Suprapubic skin (tissue), 4 donors: Measurements from ENCODE around the gene VIT. TPM values are rescaled to one million over a fixed set of nuclear protein-coding genes. Genes with fewer than 3 reads are reported as not detected.

Experiments used
- DNase-seq, 2 donors: peaks; one replicate each; pipeline ENCODE4 v3.0.0-alpha.2; 2019; ENCODE audit warnings: low spot score in 2 of 2
- H3K27ac ChIP-seq: fragments of 200-600 bp; sonication (generic); one replicate; pipeline ENCODE4 v1.5.1; 2019
- H3K27me3 ChIP-seq: fragments of 200-600 bp; sonication (generic); one replicate; pipeline ENCODE4 v1.5.1; 2019
- H3K36me3 ChIP-seq: fragments of 200-600 bp; sonication (generic); one replicate; pipeline ENCODE4 v1.5.1; 2019
- H3K4me1 ChIP-seq: fragments of 200-600 bp; sonication (generic); one replicate; pipeline ENCODE4 v1.5.1; 2019
- H3K4me3 ChIP-seq: fragments of 200-600 bp; sonication (generic); one replicate; pipeline ENCODE4 v1.5.1; 2019; ENCODE audit warnings: mild to moderate bottlenecking
- H3K9me3 ChIP-seq: fragments of 200-600 bp; sonication (generic); one replicate; pipeline ENCODE4 v1.5.1; 2019
- CTCF ChIP-seq, 2 donors: fragments of 200-600 bp in 1 of 2; fragments of 450-650 bp in 1 of 2; sonication (generic) in 1 of 2; IDR thresholded peaks; one replicate each; pipeline ENCODE4 v1.5.1; 2016 to 2019; ENCODE audit warnings: antibody characterized with exemption in 2 of 2, mild to moderate bottlenecking in 1 of 2, moderate library complexity in 1 of 2
- EP300 ChIP-seq: sonication (generic); formaldehyde crosslinking; IDR thresholded peaks from one replicate; pipeline ENCODE4 v1.6.1; 2017; ENCODE audit warnings: antibody characterized with exemption
- POLR2A ChIP-seq, 2 donors: fragments of 450-650 bp; IDR thresholded peaks; one replicate each; pipeline ENCODE4 v1.6.1; 2017; ENCODE audit warnings: antibody characterized with exemption in 2 of 2, mild to moderate bottlenecking in 2 of 2, moderate library complexity in 2 of 2
- POLR2AphosphoS5 ChIP-seq, 3 donors: sonication (generic); formaldehyde crosslinking; IDR thresholded peaks; one replicate each; pipeline ENCODE4 v1.6.1; 2017; ENCODE audit warnings: antibody characterized with exemption in 3 of 3
- WGBS: methylation state at CpG from one replicate; pipeline ENCODE4 v1.1.5; 2018; 5-methylcytosine and 5-hydroxymethylcytosine counted together
- total RNA-seq, 4 donors: library from RNA; depleted of rRNA; stranded (reverse); fragments of >200 nt; gene quantifications; one replicate each; pipeline ENCODE4 v1.1.0, GENCODE V29; 2016

Gene VIT
- total RNA-seq, 4 donors from 2014 or later, result 5.6 to 9.8 (median 9.1) TPM

DNA sequence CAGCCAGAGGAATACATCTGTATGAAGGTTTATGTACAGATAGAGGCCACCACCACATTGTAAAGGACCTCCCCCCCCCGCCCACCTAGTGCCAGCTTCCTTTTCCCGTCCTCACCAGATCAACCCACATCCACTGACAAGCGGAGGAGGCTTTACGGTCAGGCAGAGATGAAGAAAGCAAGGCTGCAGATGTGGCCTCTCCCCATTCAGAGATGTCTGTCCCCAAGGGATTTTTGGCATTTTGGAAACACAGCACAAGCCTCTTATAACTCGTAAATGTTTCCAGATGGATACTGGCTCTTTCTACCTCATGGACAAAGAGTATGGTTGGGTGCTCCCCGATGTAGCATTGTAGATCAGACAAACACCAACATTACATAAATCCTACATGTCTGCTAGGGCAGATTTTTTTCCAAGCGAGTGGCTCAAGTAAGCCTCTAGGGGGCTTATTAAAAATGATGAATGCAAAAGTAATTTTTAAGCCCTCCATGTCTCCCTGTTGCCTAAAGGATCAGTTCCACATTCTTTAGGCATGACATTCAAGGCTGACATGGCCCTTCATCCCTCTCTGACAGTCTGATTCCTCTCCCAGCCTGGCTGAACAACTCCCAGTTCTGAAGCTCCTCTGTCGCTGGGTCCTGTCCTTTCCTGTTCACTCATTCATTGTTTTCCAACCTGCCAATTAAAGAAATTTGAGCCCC, 11.7 kb downstream of the VIT start:
- TF ChIP-seq POLR2AphosphoS5 (IDR thresholded peaks at IDR 0.05), result peak in 2 of 3 donors; percentile 3 to 46
- TF ChIP-seq CTCF (IDR thresholded peaks at IDR 0.05), result no peak
- Histone ChIP-seq H3K27ac (peak overlapping the region; percentile 85), H3K27me3 (no peaks in the 10 kb centered on the region), H3K4me1 (peaks cover 27% of the 10 kb centered on the region), H3K4me3 (no peak overlapping the region), H3K36me3 (no peaks in the 10 kb centered on the region), H3K9me3 (no peaks in the 10 kb centered on the region)
- WGBS, result 53% methylated on average over 8 of the region's 8 CpGs
- DNase-seq, result no peak

DNA sequence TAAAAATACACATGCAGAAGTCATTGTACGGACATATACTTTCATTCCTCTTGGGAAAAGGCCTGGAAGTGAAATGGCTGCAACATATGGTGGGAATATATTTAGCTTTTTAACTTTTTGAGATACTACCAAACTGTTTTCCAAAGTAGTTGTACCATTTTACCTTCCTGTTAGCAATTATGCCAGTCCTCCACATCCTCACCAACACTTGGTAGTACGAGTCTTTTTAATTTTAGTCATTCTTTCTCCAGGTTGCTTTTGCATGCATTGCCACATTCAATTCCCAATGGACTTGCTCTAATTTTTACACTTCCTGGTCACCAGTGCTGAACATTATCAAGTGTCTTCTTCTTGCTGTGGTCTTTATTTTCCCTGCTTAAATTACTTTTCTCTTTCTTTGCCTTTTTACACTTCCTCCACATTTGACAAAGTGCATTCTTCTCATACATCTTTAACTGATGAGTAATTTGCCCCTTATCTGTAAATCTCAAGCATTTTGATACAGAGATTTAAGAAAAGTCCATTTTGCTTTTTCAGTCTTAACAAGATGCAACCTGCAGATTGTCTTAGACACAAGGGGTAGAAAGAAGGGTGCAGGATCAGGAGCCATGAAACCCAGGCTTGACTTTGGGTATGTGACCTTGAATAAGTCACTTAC, 14.5 kb downstream of the VIT start:
- Histone ChIP-seq H3K4me3 (no peak overlapping the region), H3K27ac (no peak overlapping the region), H3K4me1 (peaks cover 15% of the 10 kb centered on the region), H3K36me3 (no peaks in the 10 kb centered on the region), H3K9me3 (no peaks in the 10 kb centered on the region), H3K27me3 (no peaks in the 10 kb centered on the region)
- WGBS, result 74% methylated on average over 2 of the region's 2 CpGs
- no peak for DNase-seq
- no peak for TF ChIP-seq CTCF (IDR thresholded peaks at IDR 0.05)
- no peak for TF ChIP-seq POLR2AphosphoS5 (IDR thresholded peaks at IDR 0.05)

DNA sequence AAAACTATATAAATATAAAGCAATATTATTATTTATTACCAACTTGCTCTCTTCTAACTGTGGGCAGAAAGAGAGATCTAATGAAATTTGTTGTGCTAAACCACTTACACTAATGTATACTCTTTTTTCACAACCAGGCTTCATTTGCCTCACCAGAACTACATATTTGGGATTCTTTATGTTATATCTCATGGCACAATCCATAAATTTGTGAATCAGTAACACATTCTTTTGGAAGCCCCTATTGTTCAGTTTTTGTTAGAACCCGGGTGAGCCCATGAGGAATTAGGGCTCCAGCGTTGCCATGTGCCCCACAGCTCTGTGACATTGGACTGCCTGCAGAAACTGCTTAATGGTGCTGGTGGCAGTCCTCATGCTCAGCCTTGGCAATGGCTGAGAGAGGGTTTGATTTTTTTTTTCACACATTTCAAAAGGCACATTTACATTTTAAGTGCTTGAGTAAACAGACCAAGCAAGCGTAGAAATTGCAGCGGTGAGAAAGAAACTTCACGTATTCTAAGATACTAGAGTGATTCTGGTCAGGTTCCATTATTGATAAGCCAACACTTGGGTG, 15.3 kb downstream of the VIT start:
- no peak overlapping the region for H3K4me3 ChIP-seq
- H3K36me3 ChIP-seq, result no peaks in the 10 kb centered on the region
- 69% methylated on average over 5 of the region's 5 CpGs for WGBS
- TF ChIP-seq EP300 (no peak), CTCF (IDR thresholded peaks at IDR 0.05) (no peak), POLR2AphosphoS5 (IDR thresholded peaks at IDR 0.05) (no peak), POLR2A (IDR thresholded peaks at IDR 0.05) (no peak)
- H3K27me3 ChIP-seq, result no peaks in the 10 kb centered on the region
- H3K9me3 ChIP-seq, result no peaks in the 10 kb centered on the region
- no peak for DNase-seq
- H3K27ac ChIP-seq, result no peak overlapping the region
- peaks cover 12% of the 10 kb centered on the region for H3K4me1 ChIP-seq

- Histone ChIP-seq H3K9me3 (no peaks in the 10 kb centered on the region), H3K27me3 (no peaks in the 10 kb centered on the region), H3K36me3 (no peaks in the 10 kb centered on the region), H3K4me3 (no peak overlapping the region), H3K27ac (no peak overlapping the region), H3K4me1 (no peaks in the 10 kb centered on the region)
- no peak for TF ChIP-seq EP300
- no peak for TF ChIP-seq POLR2AphosphoS5 (IDR thresholded peaks at IDR 0.05)
- no peak for TF ChIP-seq CTCF (IDR thresholded peaks at IDR 0.05)
- TF ChIP-seq POLR2A (IDR thresholded peaks at IDR 0.05), result no peak
- no peak for DNase-seq
- 79% methylated on average over 8 of the region's 8 CpGs for WGBS
Measured at GRCh38 chr2:36713310-36713709, 16.8 kb downstream of the VIT start.

DNA sequence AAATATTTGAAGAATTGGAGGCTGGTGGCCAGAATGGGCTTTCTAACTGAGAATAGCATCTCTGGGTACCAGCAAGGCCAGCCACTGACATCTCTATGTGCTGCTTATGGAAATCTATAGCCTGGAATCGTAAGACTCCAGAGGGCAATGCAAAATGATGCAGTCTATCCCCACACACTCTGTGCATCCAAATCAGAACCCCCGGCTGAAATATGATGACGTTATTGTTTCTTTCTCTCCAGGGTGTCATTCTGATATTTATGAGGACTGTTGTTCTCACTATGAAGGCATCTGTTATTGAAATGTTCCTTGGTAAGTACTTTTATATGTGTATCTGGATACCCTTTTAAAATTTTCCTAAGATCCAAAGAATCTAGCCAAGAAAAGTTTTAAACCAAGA, 19.6 kb downstream of the VIT start:
- no peak overlapping the region for H3K27ac ChIP-seq
- DNase-seq, result no peak
- no peak for TF ChIP-seq CTCF (IDR thresholded peaks at IDR 0.05)
- no peak for TF ChIP-seq EP300
- TF ChIP-seq POLR2AphosphoS5 (IDR thresholded peaks at IDR 0.05), result no peak
- no peaks in the 10 kb centered on the region for H3K4me1 ChIP-seq
- H3K9me3 ChIP-seq, result no peaks in the 10 kb centered on the region
- 62% methylated on average over 3 of the region's 3 CpGs for WGBS
- no peak overlapping the region for H3K4me3 ChIP-seq
- no peaks in the 10 kb centered on the region for H3K36me3 ChIP-seq
- no peaks in the 10 kb centered on the region for H3K27me3 ChIP-seq
